ENCODE measurements around the gene ZNF275. TPM values are rescaled to one million over a fixed set of nuclear protein-coding genes. Genes with fewer than 3 reads are reported as not detected.
"Not testable (repeated sequence)": the region's sequence is repeated elsewhere in the genome, so short reads cannot be mapped to it uniquely, and the experiment has no call there.

ZNF275 gene
- total RNA-seq, 2 experiments from 2014 or later, result 19.6 to 20.2 TPM

- Histone ChIP-seq H3K4me1 (ENCODE audit: insufficient read depth, low read length, poor library complexity, severe bottlenecking) (no peaks in the 10 kb centered on the region), H3K27ac (ENCODE audit: low read depth, low read length, poor library complexity, severe bottlenecking) (no peak overlapping the region), H3K4me3 (ENCODE audit: low read depth, low read length, poor library complexity, severe bottlenecking) (no peak overlapping the region), H3K36me3 (ENCODE audit: insufficient read depth, low read length) (no peaks in the 10 kb centered on the region), H4K20me1 (ENCODE audit: insufficient read depth, low read length) (no peaks in the 10 kb centered on the region), H2AFZ (ENCODE audit: low read length) (no peak overlapping the region), H3K79me2 (ENCODE audit: insufficient read depth, low read depth, low read length) (no peaks in the 10 kb centered on the region), H3K9me3 (ENCODE audit: low read length) (no peaks in the 10 kb centered on the region), H3K9me2 (ENCODE audit: insufficient read depth, low read length) (no peaks in the 10 kb centered on the region), H3K4me2 (ENCODE audit: low read length) (no peak overlapping the region)
- no peak for DNase-seq (ENCODE audit: low spot score)
- ChIA-PET POLR2A (interaction anchor here (0.7 kb wide), 1 partner anchor 36 kb away, joined by 3 read pairs; no protein-coding TSS in a partner anchor), CTCF (ENCODE audit: unreplicated experiment) (no interaction called here)
- no TSS peak for BruUV-seq (replicated peaks)
- intact Hi-C loops (cut with micrococcal nuclease; ENCODE audit: unreplicated experiment), result no loop called here
- no peak for TF ChIP-seq EZH2phosphoT487 (IDR thresholded peaks at IDR 0.05; ENCODE audit: borderline replicate concordance, low read depth, low read length)
- TF ChIP-seq, protein P1, sequence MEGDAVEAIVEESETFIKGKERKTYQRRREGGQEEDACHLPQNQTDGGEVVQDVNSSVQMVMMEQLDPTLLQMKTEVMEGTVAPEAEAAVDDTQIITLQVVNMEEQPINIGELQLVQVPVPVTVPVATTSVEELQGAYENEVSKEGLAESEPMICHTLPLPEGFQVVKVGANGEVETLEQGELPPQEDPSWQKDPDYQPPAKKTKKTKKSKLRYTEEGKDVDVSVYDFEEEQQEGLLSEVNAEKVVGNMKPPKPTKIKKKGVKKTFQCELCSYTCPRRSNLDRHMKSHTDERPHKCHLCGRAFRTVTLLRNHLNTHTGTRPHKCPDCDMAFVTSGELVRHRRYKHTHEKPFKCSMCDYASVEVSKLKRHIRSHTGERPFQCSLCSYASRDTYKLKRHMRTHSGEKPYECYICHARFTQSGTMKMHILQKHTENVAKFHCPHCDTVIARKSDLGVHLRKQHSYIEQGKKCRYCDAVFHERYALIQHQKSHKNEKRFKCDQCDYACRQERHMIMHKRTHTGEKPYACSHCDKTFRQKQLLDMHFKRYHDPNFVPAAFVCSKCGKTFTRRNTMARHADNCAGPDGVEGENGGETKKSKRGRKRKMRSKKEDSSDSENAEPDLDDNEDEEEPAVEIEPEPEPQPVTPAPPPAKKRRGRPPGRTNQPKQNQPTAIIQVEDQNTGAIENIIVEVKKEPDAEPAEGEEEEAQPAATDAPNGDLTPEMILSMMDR (conservative IDR thresholded peaks at IDR 0.05; ENCODE audit: low read length), result no peak
Measured at GRCh38 chrX:153388722-153389459, 54.9 kb downstream of the ZNF275 start.

GRCh38 chrX:153389460-153389768 lies 55.5 kb downstream of the ZNF275 start:
- H2AFZ ChIP-seq (ENCODE audit: low read length); BruUV-seq (replicated peaks); H3K27ac ChIP-seq (ENCODE audit: low read depth, low read length, poor library complexity, severe bottlenecking); CTCF ChIA-PET (ENCODE audit: unreplicated experiment); H3K4me1 ChIP-seq (ENCODE audit: insufficient read depth, low read length, poor library complexity, severe bottlenecking); H3K36me3 ChIP-seq (ENCODE audit: insufficient read depth, low read length); H3K4me2 ChIP-seq (ENCODE audit: low read length); intact Hi-C loops (cut with micrococcal nuclease; ENCODE audit: unreplicated experiment); DNase-seq (ENCODE audit: low spot score); H3K9me3 ChIP-seq (ENCODE audit: low read length); H3K9me2 ChIP-seq (ENCODE audit: insufficient read depth, low read length); POLR2A ChIA-PET; H4K20me1 ChIP-seq (ENCODE audit: insufficient read depth, low read length); H3K4me3 ChIP-seq (ENCODE audit: low read depth, low read length, poor library complexity, severe bottlenecking); H3K79me2 ChIP-seq (ENCODE audit: insufficient read depth, low read depth, low read length): not testable (repeated sequence)

DNA sequence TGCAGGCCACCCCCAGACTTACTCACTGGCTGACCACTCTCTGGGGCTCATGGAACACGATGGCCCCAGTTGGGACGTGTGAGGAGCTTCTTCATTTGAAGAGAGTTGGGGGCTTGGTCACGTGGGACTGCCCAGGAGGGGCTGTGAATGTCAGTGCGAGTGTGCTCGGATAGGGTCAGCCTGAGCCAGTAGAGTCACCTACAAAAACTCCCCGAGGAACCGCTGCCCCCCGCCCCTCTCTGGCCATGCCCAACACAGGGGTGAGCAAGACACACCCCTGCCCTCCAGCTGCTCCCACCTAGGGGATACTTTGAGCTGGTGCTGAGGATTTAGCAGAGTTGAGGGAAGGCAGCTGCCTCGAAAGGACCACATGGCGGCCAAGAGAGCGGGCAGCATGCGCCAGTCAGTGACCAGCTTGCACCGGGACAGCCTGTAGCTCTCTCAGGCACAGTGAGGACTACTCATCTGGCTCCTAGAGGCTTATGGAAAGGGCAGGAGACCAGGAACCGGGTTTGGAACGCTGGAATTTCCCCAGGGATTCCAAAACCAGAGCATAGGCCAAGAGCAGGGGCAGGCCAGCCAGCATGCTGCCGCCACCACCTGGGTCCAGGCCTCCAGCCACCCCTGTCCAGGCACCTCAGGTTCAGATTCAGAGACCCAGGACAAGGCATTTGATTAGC lies 58.8 kb downstream of the ZNF275 start:
- CTCF ChIA-PET (ENCODE audit: unreplicated experiment), result no interaction called here
- no peaks in the 10 kb centered on the region for H3K79me2 ChIP-seq (ENCODE audit: insufficient read depth, low read depth, low read length)
- TF ChIP-seq, protein P1 (conservative IDR thresholded peaks at IDR 0.05; ENCODE audit: low read length), result no peak
- TF ChIP-seq EZH2phosphoT487 (IDR thresholded peaks at IDR 0.05; ENCODE audit: borderline replicate concordance, low read depth, low read length), result no peak
- H3K4me3 ChIP-seq (ENCODE audit: low read depth, low read length, poor library complexity, severe bottlenecking), result no peak overlapping the region
- no peak overlapping the region for H3K27ac ChIP-seq (ENCODE audit: low read depth, low read length, poor library complexity, severe bottlenecking)
- intact Hi-C loops (cut with micrococcal nuclease; ENCODE audit: unreplicated experiment), result no loop called here
- no peaks in the 10 kb centered on the region for H3K36me3 ChIP-seq (ENCODE audit: insufficient read depth, low read length)
- POLR2A ChIA-PET, result no interaction called here
- H3K9me2 ChIP-seq (ENCODE audit: insufficient read depth, low read length), result no peaks in the 10 kb centered on the region
- no peaks in the 10 kb centered on the region for H3K4me1 ChIP-seq (ENCODE audit: insufficient read depth, low read length, poor library complexity, severe bottlenecking)
- H3K4me2 ChIP-seq (ENCODE audit: low read length), result no peak overlapping the region
- no peaks in the 10 kb centered on the region for H4K20me1 ChIP-seq (ENCODE audit: insufficient read depth, low read length)
- H3K9me3 ChIP-seq (ENCODE audit: low read length), result no peaks in the 10 kb centered on the region
- BruUV-seq (replicated peaks), result no TSS peak
- no peak overlapping the region for H2AFZ ChIP-seq (ENCODE audit: low read length)
- no peak for DNase-seq (ENCODE audit: low spot score)
